CD4-positive, alpha-beta T cell (primary cell): ENCODE data around the gene NPAS3. TPM values are rescaled to one million over a fixed set of nuclear protein-coding genes. Genes with fewer than 3 reads are reported as not detected.

Source experiments
- ATAC-seq: fragments of 200-7000 bp; cut with Tn5 transposase; one replicate; pipeline ENCODE4 v1.10.0; 2022; ENCODE audit warnings: mild to moderate bottlenecking; ENCODE audit not compliant: poor library complexity
- CTCF ChIA-PET: fragments of 350-600 bp; sonication (Branson Sonifier 250); formaldehyde crosslinking; loops from one replicate; lab custom pipeline; 2021; ENCODE audit warnings: antibody characterized with exemption, inconsistent platforms; lab: Charles Lee
- POLR2A ChIA-PET: fragments of 350-600 bp; sonication (Branson Sonifier 250); formaldehyde crosslinking; loops from one replicate; lab custom pipeline; 2021; ENCODE audit warnings: antibody characterized with exemption, inconsistent platforms; lab: Charles Lee
- DNase-seq, 14 experiments: peaks; one replicate each; pipeline ENCODE4 v3.0.0-alpha.2; 2013 to 2020; ENCODE audit warnings: mixed read lengths in 2 of 14
- H3K27ac ChIP-seq, 2 donors: one replicate each; pipeline versions ENCODE4 v1.5.1 to v1.7.0; 2013; ENCODE audit warnings: low read length in 2 of 2, low read depth in 1 of 2, mild to moderate bottlenecking in 1 of 2
- H3K27me3 ChIP-seq, 2 experiments: 1 replicate in 1 of 2; 2 replicates in 1 of 2; pipeline versions ENCODE4 v1.6.1 to v1.7.0; 2013; ENCODE audit warnings: low read length in 2 of 2, control low read depth in 1 of 2, mild to moderate bottlenecking in 1 of 2, moderate library complexity in 1 of 2; ENCODE audit not compliant: insufficient read depth in 2 of 2, control insufficient read depth in 1 of 2
- H3K36me3 ChIP-seq: one replicate; pipeline ENCODE4 v1.6.1; 2013; ENCODE audit warnings: low read length, control low read depth; ENCODE audit not compliant: insufficient read depth
- H3K4me1 ChIP-seq: one replicate; pipeline ENCODE4 v1.6.1; 2013; ENCODE audit warnings: low read length, control low read depth; ENCODE audit not compliant: insufficient read depth
- H3K4me3 ChIP-seq: one replicate; pipeline ENCODE4 v1.5.1; 2013; ENCODE audit warnings: mild to moderate bottlenecking, low read length, moderate library complexity
- H3K9me3 ChIP-seq, 2 experiments: 1 replicate in 1 of 2; 2 replicates in 1 of 2; pipeline versions ENCODE4 v1.6.1 to v1.7.0; 2013; ENCODE audit warnings: low read length in 2 of 2, mild to moderate bottlenecking in 2 of 2, control low read depth in 1 of 2, moderate library complexity in 1 of 2; ENCODE audit not compliant: control insufficient read depth in 1 of 2, insufficient read depth in 1 of 2
- H3K27ac Mint-ChIP-seq: one replicate; pipeline ENCODE4 v1.8.0; 2020; ENCODE audit warnings: mixed read lengths
- H3K27me3 Mint-ChIP-seq: one replicate; pipeline ENCODE4 v1.8.0; 2021; ENCODE audit warnings: mixed read lengths
- H3K36me3 Mint-ChIP-seq: one replicate; pipeline ENCODE4 v1.8.0; 2021; ENCODE audit warnings: low read depth, mixed read lengths
- H3K4me1 Mint-ChIP-seq: one replicate; pipeline ENCODE4 v1.8.0; 2021; ENCODE audit warnings: low read depth, mixed read lengths
- H3K4me3 Mint-ChIP-seq: one replicate; pipeline ENCODE4 v1.8.0; 2020; ENCODE audit warnings: mild to moderate bottlenecking, mixed read lengths
- H3K9me3 Mint-ChIP-seq: one replicate; pipeline ENCODE4 v1.8.0; 2020; ENCODE audit warnings: mixed read lengths
- CTCF ChIP-seq: fragments of 200-600 bp; IDR thresholded peaks from one replicate; pipeline ENCODE4 v1.8.0; 2022; ENCODE audit warnings: antibody characterized with exemption, mild to moderate bottlenecking
- intact Hi-C, 2 experiments: fragments of 100-400 bp; cut with DNase I in 1 of 2; cut with micrococcal nuclease in 1 of 2; formaldehyde crosslinking; loops; one replicate each; pipeline versions ENCODE4 v1.15.1 to v1.9.0; 2023 to 2025; cut with DNase I, micrococcal nuclease
- total RNA-seq, 174 experiments: library from RNA in 2 of 174; stranded (reverse) in 2 of 174; gene quantifications; one replicate each; pipeline ENCODE4 v1.2.3 and lab custom pipeline; 2021 to 2026

The NPAS3 gene
- total RNA-seq, 2 experiments from 2014 or later: not detected

- ChIA-PET CTCF (no interaction called here), POLR2A (no interaction called here)
- TF ChIP-seq CTCF: no peak
- no peaks in the 10 kb centered on the region for H3K4me1 ChIP-seq
- intact Hi-C loops: no loop called here
- no peak overlapping the region for H3K27ac ChIP-seq
- Mint-ChIP-seq H3K4me3 (no peak overlapping the region), H3K27ac (no peak overlapping the region), H3K4me1 (no peaks in the 10 kb centered on the region), H3K27me3 (peaks cover 8% of the 10 kb centered on the region), H3K36me3 (no peaks in the 10 kb centered on the region), H3K9me3 (no peaks in the 10 kb centered on the region)
- no peaks in the 10 kb centered on the region for H3K9me3 ChIP-seq
- no peak overlapping the region for H3K4me3 ChIP-seq
- DNase-seq: no peak
- H3K36me3 ChIP-seq: no peaks in the 10 kb centered on the region
- no peaks in the 10 kb centered on the region for H3K27me3 ChIP-seq
- no peak for ATAC-seq
These were observed 776.0 kb downstream of the NPAS3 start for GRCh38 chr14:33714527-33715226.

DNA sequence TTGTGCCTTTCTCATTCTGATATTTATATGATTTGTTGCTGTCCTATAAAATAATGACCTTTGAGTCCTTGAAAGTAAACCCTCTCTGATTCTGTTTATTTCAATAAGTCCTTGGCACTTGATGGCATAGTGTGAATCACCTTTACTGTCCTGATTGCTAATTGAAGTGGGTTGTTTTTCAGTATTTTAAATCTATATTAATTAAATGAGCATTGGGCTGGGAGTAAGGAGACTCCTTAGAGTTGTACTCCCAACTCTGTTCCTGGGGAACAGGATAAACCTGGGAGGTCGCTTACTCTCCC lies 776.5 kb downstream of the NPAS3 start:
- no peaks in the 10 kb centered on the region for H3K36me3 Mint-ChIP-seq
- Histone ChIP-seq H3K4me3 (no peak overlapping the region), H3K27ac (no peak overlapping the region), H3K4me1 (no peaks in the 10 kb centered on the region), H3K9me3 (no peaks in the 10 kb centered on the region), H3K27me3 (no peaks in the 10 kb centered on the region), H3K36me3 (no peaks in the 10 kb centered on the region)
- no peak for DNase-seq
- ChIA-PET POLR2A (no interaction called here), CTCF (no interaction called here)
- H3K27me3 Mint-ChIP-seq: peaks cover 8% of the 10 kb centered on the region
- H3K4me3 Mint-ChIP-seq: no peak overlapping the region
- ATAC-seq: no peak
- H3K4me1 Mint-ChIP-seq: no peaks in the 10 kb centered on the region
- no peak overlapping the region for H3K27ac Mint-ChIP-seq
- no peaks in the 10 kb centered on the region for H3K9me3 Mint-ChIP-seq
- TF ChIP-seq CTCF: no peak
- intact Hi-C loops: no loop called here

DNA sequence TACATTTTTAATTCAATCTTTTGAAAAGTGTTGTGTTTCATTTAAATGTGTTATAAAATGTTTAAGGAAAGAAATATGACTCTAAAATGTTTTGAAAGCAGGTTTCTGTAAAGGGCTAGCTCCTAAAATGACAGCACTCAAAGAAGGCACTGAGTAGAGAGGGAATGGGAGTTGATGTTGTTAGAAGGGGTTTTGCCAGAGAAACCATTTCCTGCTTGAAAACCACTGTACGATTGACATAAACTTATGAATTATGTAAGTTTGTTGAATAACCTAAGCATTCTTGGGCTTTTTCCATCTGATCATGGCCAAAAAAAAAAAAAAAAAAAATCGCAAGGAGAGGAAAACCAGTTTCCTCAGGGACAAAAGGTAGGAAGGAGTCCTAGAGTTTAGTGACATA lies 778.2 kb downstream of the NPAS3 start:
- H3K9me3 Mint-ChIP-seq: no peaks in the 10 kb centered on the region
- TF ChIP-seq CTCF: no peak
- Histone ChIP-seq H3K9me3 (no peaks in the 10 kb centered on the region), H3K36me3 (no peaks in the 10 kb centered on the region), H3K27me3 (no peaks in the 10 kb centered on the region), H3K27ac (no peak overlapping the region), H3K4me1 (no peaks in the 10 kb centered on the region), H3K4me3 (no peak overlapping the region)
- ChIA-PET POLR2A (no interaction called here), CTCF (no interaction called here)
- peaks cover 12% of the 10 kb centered on the region for H3K27me3 Mint-ChIP-seq
- DNase-seq (no peak), ATAC-seq (no peak)
- intact Hi-C loops: no loop called here
- H3K4me3 Mint-ChIP-seq: no peak overlapping the region
- H3K27ac Mint-ChIP-seq: no peak overlapping the region
- H3K36me3 Mint-ChIP-seq: no peaks in the 10 kb centered on the region
- H3K4me1 Mint-ChIP-seq: no peaks in the 10 kb centered on the region
